ENCODE data around the gene UXS1.

Gene UXS1

DNA sequence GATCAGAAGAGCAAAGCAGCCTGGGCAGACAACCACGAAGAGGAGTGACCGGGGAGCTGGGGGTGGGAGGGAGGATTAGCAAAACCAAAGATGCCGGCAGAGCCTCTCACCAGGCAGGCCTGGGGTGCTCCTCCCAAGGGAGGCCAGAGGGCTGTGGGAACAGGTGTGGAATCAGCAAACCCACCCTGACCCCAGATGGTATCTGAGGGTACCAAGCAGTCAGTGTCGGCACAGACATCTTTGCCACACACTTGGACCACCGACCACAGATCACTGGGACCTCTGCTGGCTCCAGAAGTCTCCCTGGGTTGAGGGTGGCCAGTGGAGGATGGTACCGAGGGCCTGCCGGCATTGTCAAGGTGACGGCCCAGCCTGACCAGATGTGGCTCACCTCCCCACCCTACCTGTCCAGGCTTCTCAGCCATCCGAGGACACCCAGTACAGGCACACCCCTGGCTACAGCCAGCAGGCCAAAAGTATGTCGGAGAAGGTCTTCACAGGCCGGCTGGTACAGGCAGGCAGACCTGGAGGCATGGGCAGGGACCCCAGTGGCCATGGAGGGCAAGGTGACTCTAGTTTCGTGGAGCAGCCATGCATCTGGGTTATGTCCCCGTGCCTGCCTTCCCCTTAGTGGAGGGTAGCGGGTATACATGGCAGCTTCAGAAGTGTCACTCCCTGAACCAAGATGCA lies 82.1 kb downstream of the UXS1 start:
- H3K27me3 ChIP-seq (ENCODE audit: insufficient read depth, low read length), result no peaks in the 10 kb centered on the region
- peaks cover 20 to 44% of the 10 kb centered on the region in 2 experiments for H3K36me3 ChIP-seq (ENCODE audit: control insufficient read depth in 1 of 2, insufficient read depth in 2 of 2, low read length in 2 of 2)
- H2BK5ac ChIP-seq (ENCODE audit: low read depth, low read length, poor library complexity), result no peak overlapping the region
- H3K27ac ChIP-seq (ENCODE audit: low read depth, low read length), result no peak overlapping the region
- peaks cover 5 to 8% of the 10 kb centered on the region in 2 experiments for H3K4me1 ChIP-seq (ENCODE audit: control insufficient read depth in 1 of 2, insufficient read depth in 2 of 2, low read length in 2 of 2)
- H2BK12ac ChIP-seq (ENCODE audit: low read length), result no peak overlapping the region
- H3K4me2 ChIP-seq (ENCODE audit: low read length), result no peak overlapping the region
- H2BK120ac ChIP-seq (ENCODE audit: insufficient read depth, low read length, poor library complexity), result no peak overlapping the region
- no peak overlapping the region for H2AFZ ChIP-seq (ENCODE audit: insufficient read depth, low read length, poor library complexity)
- no peak overlapping the region for H3K4me3 ChIP-seq (ENCODE audit: low read depth, low read length)
- no peak overlapping the region for H3K14ac ChIP-seq (ENCODE audit: low read length)
- no peak overlapping the region for H2AK5ac ChIP-seq (ENCODE audit: low read length)
- H3K9ac ChIP-seq (ENCODE audit: low read length), result no peak overlapping the region
- WGBS (ENCODE audit: extremely low coverage, insufficient coverage, insufficient read length), result no CpG with 5 or more reads among the region's 14 CpGs
- H3K79me1 ChIP-seq (ENCODE audit: low read length), result no peaks in the 10 kb centered on the region
- no peaks in the 10 kb centered on the region for H3K9me3 ChIP-seq (ENCODE audit: insufficient read depth, low read depth, low read length)
- H3K23ac ChIP-seq (ENCODE audit: low read length), result no peak overlapping the region
- no peak for DNase-seq
- no peak overlapping the region for H4K91ac ChIP-seq (ENCODE audit: low read depth, low read length)
- H3K18ac ChIP-seq (ENCODE audit: low read length), result no peak overlapping the region
- H3K4ac ChIP-seq (ENCODE audit: low read depth, low read length), result no peak overlapping the region
- no peak overlapping the region for H4K12ac ChIP-seq (ENCODE audit: low read depth, low read length)
- no peaks in the 10 kb centered on the region for H3K79me2 ChIP-seq (ENCODE audit: control insufficient read depth, insufficient read depth, low read length, poor library complexity)
- H4K8ac ChIP-seq (ENCODE audit: low read depth, low read length), result no peak overlapping the region

DNA sequence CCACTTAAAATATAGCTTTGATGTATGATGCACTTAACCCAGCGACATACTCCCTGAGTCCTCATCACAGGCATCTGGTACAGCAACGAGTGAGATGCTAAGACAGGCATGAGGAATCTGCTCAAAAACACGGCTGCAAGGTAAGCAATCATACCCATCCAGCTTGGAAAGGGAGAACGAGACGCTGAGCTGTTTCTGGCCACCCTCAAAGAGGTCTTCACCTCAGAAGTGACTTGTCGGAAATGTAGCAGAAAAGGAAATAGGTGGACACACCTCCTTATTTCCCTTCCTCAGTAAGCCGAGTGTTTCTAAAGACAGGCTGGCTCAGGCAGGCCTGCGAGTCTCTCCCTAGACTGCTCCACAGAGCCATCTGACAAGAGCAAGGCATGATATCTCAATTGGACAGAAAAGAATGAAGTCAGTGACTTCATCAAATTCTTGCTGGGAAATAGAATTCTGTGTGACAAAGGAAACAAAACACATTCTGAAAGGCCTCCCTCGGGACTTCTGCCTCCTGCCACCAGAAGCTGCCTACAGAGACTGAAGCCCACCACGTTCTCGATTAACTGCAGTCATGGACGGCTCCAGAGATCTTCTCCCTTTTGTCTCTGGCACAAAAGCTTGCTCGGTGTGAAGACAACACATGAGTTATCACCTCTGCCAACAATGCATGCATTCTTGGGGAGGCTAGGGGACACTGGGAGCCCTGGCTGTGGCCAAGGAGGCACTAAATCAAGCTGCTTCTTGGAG lies 84.3 kb downstream of the UXS1 start:
- H2AFZ ChIP-seq (ENCODE audit: insufficient read depth, low read length, poor library complexity), result no peak overlapping the region
- peaks cover 25 to 48% of the 10 kb centered on the region in 2 experiments for H3K36me3 ChIP-seq (ENCODE audit: control insufficient read depth in 1 of 2, insufficient read depth in 2 of 2, low read length in 2 of 2)
- no peaks in the 10 kb centered on the region for H3K79me2 ChIP-seq (ENCODE audit: control insufficient read depth, insufficient read depth, low read length, poor library complexity)
- H3K4me2 ChIP-seq (ENCODE audit: low read length), result no peak overlapping the region
- no peaks in the 10 kb centered on the region for H3K27me3 ChIP-seq (ENCODE audit: insufficient read depth, low read length)
- no CpG with 5 or more reads among the region's 13 CpGs for WGBS (ENCODE audit: extremely low coverage, insufficient coverage, insufficient read length)
- H2BK120ac ChIP-seq (ENCODE audit: insufficient read depth, low read length, poor library complexity), result no peak overlapping the region
- no peaks in the 10 kb centered on the region for H3K9me3 ChIP-seq (ENCODE audit: insufficient read depth, low read depth, low read length)
- no peak overlapping the region for H3K27ac ChIP-seq (ENCODE audit: low read depth, low read length)
- no peak overlapping the region for H3K4ac ChIP-seq (ENCODE audit: low read depth, low read length)
- H2BK12ac ChIP-seq (ENCODE audit: low read length), result no peak overlapping the region
- no peak overlapping the region for H3K18ac ChIP-seq (ENCODE audit: low read length)
- no peaks in the 10 kb centered on the region for H3K79me1 ChIP-seq (ENCODE audit: low read length)
- peaks cover 0 to 2% of the 10 kb centered on the region in 2 experiments for H3K4me1 ChIP-seq (ENCODE audit: control insufficient read depth in 1 of 2, insufficient read depth in 2 of 2, low read length in 2 of 2)
- no peak overlapping the region for H4K91ac ChIP-seq (ENCODE audit: low read depth, low read length)
- H3K9ac ChIP-seq (ENCODE audit: low read length), result no peak overlapping the region
- H3K23ac ChIP-seq (ENCODE audit: low read length), result no peak overlapping the region
- no peak overlapping the region for H4K12ac ChIP-seq (ENCODE audit: low read depth, low read length)
- no peak overlapping the region for H3K14ac ChIP-seq (ENCODE audit: low read length)
- H3K4me3 ChIP-seq (ENCODE audit: low read depth, low read length), result no peak overlapping the region
- no peak overlapping the region for H2AK5ac ChIP-seq (ENCODE audit: low read length)
- no peak overlapping the region for H2BK5ac ChIP-seq (ENCODE audit: low read depth, low read length, poor library complexity)
- peak in 1 of 2 donors; percentile 35 for DNase-seq
- H4K8ac ChIP-seq (ENCODE audit: low read depth, low read length), result no peak overlapping the region

- no peak overlapping the region for H2BK120ac ChIP-seq (ENCODE audit: insufficient read depth, low read length, poor library complexity)
- no peaks in the 10 kb centered on the region for H3K79me2 ChIP-seq (ENCODE audit: control insufficient read depth, insufficient read depth, low read length, poor library complexity)
- H3K14ac ChIP-seq (ENCODE audit: low read length), result no peak overlapping the region
- H2AFZ ChIP-seq (ENCODE audit: insufficient read depth, low read length, poor library complexity), result no peak overlapping the region
- no peak overlapping the region for H3K4me3 ChIP-seq (ENCODE audit: low read depth, low read length)
- H3K23ac ChIP-seq (ENCODE audit: low read length), result no peak overlapping the region
- H3K9ac ChIP-seq (ENCODE audit: low read length), result no peak overlapping the region
- no peak overlapping the region for H2AK5ac ChIP-seq (ENCODE audit: low read length)
- no peak overlapping the region for H4K91ac ChIP-seq (ENCODE audit: low read depth, low read length)
- no peak overlapping the region for H3K4ac ChIP-seq (ENCODE audit: low read depth, low read length)
- no CpG with 5 or more reads among the region's 7 CpGs for WGBS (ENCODE audit: extremely low coverage, insufficient coverage, insufficient read length)
- H2BK5ac ChIP-seq (ENCODE audit: low read depth, low read length, poor library complexity), result no peak overlapping the region
- no peaks in the 10 kb centered on the region for H3K9me3 ChIP-seq (ENCODE audit: insufficient read depth, low read depth, low read length)
- H3K4me2 ChIP-seq (ENCODE audit: low read length), result no peak overlapping the region
- no peaks in the 10 kb centered on the region for H3K27me3 ChIP-seq (ENCODE audit: insufficient read depth, low read length)
- H4K12ac ChIP-seq (ENCODE audit: low read depth, low read length), result no peak overlapping the region
- peaks cover 0 to 2% of the 10 kb centered on the region in 2 experiments for H3K4me1 ChIP-seq (ENCODE audit: control insufficient read depth in 1 of 2, insufficient read depth in 2 of 2, low read length in 2 of 2)
- no peak overlapping the region for H3K18ac ChIP-seq (ENCODE audit: low read length)
- no peaks in the 10 kb centered on the region for H3K79me1 ChIP-seq (ENCODE audit: low read length)
- DNase-seq, result peak in 1 of 2 donors; percentile 53
- H3K27ac ChIP-seq (ENCODE audit: low read depth, low read length), result no peak overlapping the region
- H4K8ac ChIP-seq (ENCODE audit: low read depth, low read length), result no peak overlapping the region
- no peak overlapping the region for H2BK12ac ChIP-seq (ENCODE audit: low read length)
- H3K36me3 ChIP-seq (ENCODE audit: control insufficient read depth in 1 of 2, insufficient read depth in 2 of 2, low read length in 2 of 2), result peaks cover 27 to 47% of the 10 kb centered on the region in 2 experiments
Measured at GRCh38 chr2:106108791-106109190, 85.3 kb downstream of the UXS1 start.

GRCh38 chr2:106108351-106108750 lies 85.8 kb downstream of the UXS1 start:
- no peaks in the 10 kb centered on the region for H3K79me2 ChIP-seq (ENCODE audit: control insufficient read depth, insufficient read depth, low read length, poor library complexity)
- H2BK120ac ChIP-seq (ENCODE audit: insufficient read depth, low read length, poor library complexity), result no peak overlapping the region
- no CpG with 5 or more reads among the region's 6 CpGs for WGBS (ENCODE audit: extremely low coverage, insufficient coverage, insufficient read length)
- peaks cover 0 to 2% of the 10 kb centered on the region in 2 experiments for H3K4me1 ChIP-seq (ENCODE audit: control insufficient read depth in 1 of 2, insufficient read depth in 2 of 2, low read length in 2 of 2)
- peaks cover 27 to 44% of the 10 kb centered on the region in 2 experiments for H3K36me3 ChIP-seq (ENCODE audit: control insufficient read depth in 1 of 2, insufficient read depth in 2 of 2, low read length in 2 of 2)
- no peak overlapping the region for H4K91ac ChIP-seq (ENCODE audit: low read depth, low read length)
- no peaks in the 10 kb centered on the region for H3K27me3 ChIP-seq (ENCODE audit: insufficient read depth, low read length)
- no peak overlapping the region for H3K4me3 ChIP-seq (ENCODE audit: low read depth, low read length)
- no peak overlapping the region for H2AK5ac ChIP-seq (ENCODE audit: low read length)
- no peak overlapping the region for H2AFZ ChIP-seq (ENCODE audit: insufficient read depth, low read length, poor library complexity)
- H3K79me1 ChIP-seq (ENCODE audit: low read length), result no peaks in the 10 kb centered on the region
- no peak overlapping the region for H2BK12ac ChIP-seq (ENCODE audit: low read length)
- no peak overlapping the region for H3K27ac ChIP-seq (ENCODE audit: low read depth, low read length)
- H3K9ac ChIP-seq (ENCODE audit: low read length), result no peak overlapping the region
- peak in 1 of 2 donors; percentile 32 for DNase-seq
- H4K12ac ChIP-seq (ENCODE audit: low read depth, low read length), result no peak overlapping the region
- no peak overlapping the region for H3K14ac ChIP-seq (ENCODE audit: low read length)
- no peaks in the 10 kb centered on the region for H3K9me3 ChIP-seq (ENCODE audit: insufficient read depth, low read depth, low read length)
- H3K18ac ChIP-seq (ENCODE audit: low read length), result no peak overlapping the region
- H4K8ac ChIP-seq (ENCODE audit: low read depth, low read length), result no peak overlapping the region
- H3K23ac ChIP-seq (ENCODE audit: low read length), result no peak overlapping the region
- no peak overlapping the region for H3K4ac ChIP-seq (ENCODE audit: low read depth, low read length)
- H3K4me2 ChIP-seq (ENCODE audit: low read length), result no peak overlapping the region
- no peak overlapping the region for H2BK5ac ChIP-seq (ENCODE audit: low read depth, low read length, poor library complexity)
